Epithelial cell of esophagus (primary cell): ENCODE measurements around the gene TMEM135.
"Not testable (repeated sequence)": the region's sequence is repeated elsewhere in the genome, so short reads cannot be mapped to it uniquely, and the experiment has no call there.

Source experiments
- DNase-seq: peaks from one replicate; pipeline ENCODE4 v3.0.0; 2010; ENCODE audit warnings: low read depth
- H3K4me3 ChIP-seq: 2 replicates; pipeline ENCODE4 v1.5.1; 2011; ENCODE audit warnings: mild to moderate bottlenecking, low read length, control low read depth
- CTCF ChIP-seq: IDR thresholded peaks from 2 replicates; pipeline ENCODE4 v1.5.1; 2011; ENCODE audit warnings: low read depth, mild to moderate bottlenecking, low read length, control low read depth, inconsistent platforms; ENCODE audit not compliant: insufficient read depth; ENCODE audit errors: missing control alignments

Gene TMEM135

GRCh38 chr11:87020764-87021365, 16.9 kb upstream of the TMEM135 start:
- peak; percentile 35 for DNase-seq
- no peak for TF ChIP-seq CTCF
- no peak overlapping the region for H3K4me3 ChIP-seq

GRCh38 chr11:87022254-87022653, 15.5 kb upstream of the TMEM135 start:
- TF ChIP-seq CTCF: no peak
- no peak overlapping the region for H3K4me3 ChIP-seq
- no peak for DNase-seq

- no peak overlapping the region for H3K4me3 ChIP-seq
- DNase-seq: no peak
- no peak for TF ChIP-seq CTCF
Observed at GRCh38 chr11:87022738-87023137, 15.0 kb upstream of the TMEM135 start.

GRCh38 chr11:87026415-87026814, 11.3 kb upstream of the TMEM135 start:
- H3K4me3 ChIP-seq, DNase-seq: not testable (repeated sequence)

- no peak for DNase-seq
- no peak for TF ChIP-seq CTCF
- H3K4me3 ChIP-seq: no peak overlapping the region
Observed at GRCh38 chr11:87030458-87031054, 7.2 kb upstream of the TMEM135 start.

- no peak for DNase-seq
- TF ChIP-seq CTCF: no peak
- no peak overlapping the region for H3K4me3 ChIP-seq
Observed at GRCh38 chr11:87031433-87032170, 6.1 kb upstream of the TMEM135 start.

GRCh38 chr11:87033561-87033960, 4.2 kb upstream of the TMEM135 start:
- TF ChIP-seq CTCF: no peak
- H3K4me3 ChIP-seq: no peak overlapping the region
- no peak for DNase-seq
